Measurements from ENCODE around the gene ADAMTS20.

Gene ADAMTS20

GRCh38 chr12:43310596-43310995, 241.4 kb downstream of the ADAMTS20 start:
- no peak for DNase-seq (ENCODE audit: low spot score)

- no peak for DNase-seq (ENCODE audit: low spot score)
Measured at GRCh38 chr12:43309959-43310358, 242.0 kb downstream of the ADAMTS20 start.

GRCh38 chr12:43308776-43309175, 243.2 kb downstream of the ADAMTS20 start:
- no peak for DNase-seq (ENCODE audit: low spot score)

GRCh38 chr12:43307126-43307525, 244.9 kb downstream of the ADAMTS20 start:
- no peak for DNase-seq (ENCODE audit: low spot score)

- DNase-seq (ENCODE audit: low spot score), result no peak
Measured at GRCh38 chr12:43306066-43306465, 245.9 kb downstream of the ADAMTS20 start.

GRCh38 chr12:43305065-43305464, 246.9 kb downstream of the ADAMTS20 start:
- no peak for DNase-seq (ENCODE audit: low spot score)
